Activated T-cell treated with anti-CD3 and anti-CD28 coated beads for 48 hours (primary cell): ENCODE results near the gene MTMR6.
"Not testable (repeated sequence)": the region's sequence is repeated elsewhere in the genome, so short reads cannot be mapped to it uniquely, and the experiment has no call there.

Experiments
- DNase-seq: peaks from one replicate; pipeline ENCODE4 v3.0.0-alpha.2; 2020; ENCODE audit warnings: low read depth

The MTMR6 gene

DNA sequence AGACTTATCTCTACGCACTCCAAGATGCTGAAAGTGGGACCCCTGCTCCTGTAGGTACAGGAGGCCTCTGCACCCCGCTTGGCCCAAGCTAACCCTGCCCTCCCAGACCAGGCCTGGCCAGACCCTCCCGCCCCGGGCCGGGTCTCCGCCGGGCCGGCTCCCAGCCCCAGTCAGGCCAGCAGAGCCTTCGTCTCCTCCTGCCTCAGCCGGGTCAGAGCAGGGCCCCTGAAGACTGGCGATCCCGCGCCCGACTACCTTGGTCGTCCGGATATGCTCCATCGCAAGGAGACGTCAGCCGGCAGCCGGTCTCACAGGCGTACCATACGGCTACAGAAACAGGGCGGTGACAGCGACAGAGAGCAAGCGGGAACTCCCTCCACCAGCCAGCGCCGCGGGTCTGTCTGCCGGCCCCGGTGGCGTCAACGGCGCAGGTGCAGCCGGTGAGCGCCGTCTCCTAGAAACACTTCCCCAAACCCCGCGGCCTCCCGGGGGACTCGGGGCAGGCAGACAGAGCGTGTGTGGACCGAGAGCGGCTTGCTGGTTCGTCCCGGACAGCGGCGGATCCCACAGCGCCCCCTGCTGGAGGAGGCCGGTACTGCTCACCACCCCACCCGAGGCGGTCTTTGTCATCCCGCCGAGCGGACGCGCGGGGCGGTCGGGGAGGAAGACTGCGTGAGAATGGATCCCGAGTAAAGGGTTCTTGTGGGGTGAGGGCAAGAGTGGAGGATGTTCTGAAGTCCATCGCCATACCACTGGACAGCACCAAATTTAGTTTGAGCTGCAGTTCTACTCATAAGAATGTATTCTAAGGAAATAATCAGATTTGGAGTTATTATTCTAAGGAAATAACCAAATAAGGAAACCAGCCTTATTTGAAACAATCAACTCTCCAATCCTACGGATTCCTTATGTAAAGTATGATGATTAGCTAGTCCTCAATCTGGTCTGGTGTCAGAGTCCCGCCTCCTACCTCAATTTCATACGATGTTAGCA is at the start of gene MTMR6:
TSS of gene MTMR6 (minus strand) at position 520 of the 993 bp plus-strand sequence. CDS start at position 279, 241 bp downstream.
- DNase-seq, result peak; percentile 91

DNA sequence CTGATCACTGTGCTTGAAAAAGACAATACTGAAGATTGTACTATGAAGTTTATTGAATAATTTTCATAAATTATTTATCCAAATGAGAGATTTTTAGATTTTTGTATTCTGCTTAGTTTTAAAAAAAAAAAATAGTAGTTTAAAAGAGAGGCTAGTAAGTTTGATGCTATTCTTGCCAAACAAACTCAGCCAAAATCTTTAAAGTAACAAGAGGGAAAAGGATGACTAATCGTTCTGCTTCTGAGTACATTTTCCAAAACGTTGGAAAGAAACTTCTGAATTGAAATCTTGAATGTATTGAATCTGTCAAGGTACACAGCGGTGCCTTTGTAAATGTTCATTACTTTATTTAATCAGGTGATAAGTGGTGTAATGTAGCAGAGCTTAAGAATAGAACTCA is 48.6 kb upstream of the MTMR6 start:
- no peak for DNase-seq

DNA sequence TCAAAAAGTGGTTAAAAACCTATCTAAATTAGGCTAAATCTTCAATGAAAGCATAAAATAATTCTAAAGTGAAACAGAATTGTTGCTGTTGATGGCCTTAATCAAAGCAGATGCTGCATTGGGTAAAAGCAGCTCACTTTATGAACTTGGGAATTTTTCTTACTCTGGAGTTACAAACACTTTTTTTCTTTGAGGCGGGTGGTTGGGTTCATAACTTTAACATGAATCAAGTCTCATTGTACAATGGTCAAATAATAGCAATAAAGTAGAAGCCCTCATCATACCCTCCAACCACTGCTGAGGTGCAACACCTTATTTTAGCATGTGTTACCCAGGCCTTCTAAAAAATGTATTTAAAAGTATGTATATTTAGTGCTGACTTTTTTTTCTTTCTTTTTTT is 43.3 kb upstream of the MTMR6 start:
- DNase-seq, result no peak

DNA sequence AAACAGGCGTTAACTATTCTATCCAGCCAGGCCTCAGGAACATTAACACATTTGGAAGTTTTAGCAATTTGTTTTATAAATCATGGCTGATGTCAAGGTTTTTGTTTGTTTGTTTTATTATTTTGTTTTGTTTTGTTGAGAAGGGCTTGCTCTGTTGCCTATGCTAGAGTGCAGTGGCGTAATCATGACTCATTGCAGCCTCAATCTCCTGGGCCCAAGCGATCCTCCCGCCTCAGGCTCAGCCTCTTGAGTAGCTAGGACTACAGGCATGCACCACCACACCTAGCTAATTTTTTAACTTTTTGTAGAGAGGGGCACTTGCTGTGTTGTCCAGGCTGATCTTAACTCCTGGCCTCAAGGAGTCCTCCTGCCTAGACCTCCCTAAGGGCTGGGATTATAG is 42.4 kb upstream of the MTMR6 start:
- no peak for DNase-seq

DNA sequence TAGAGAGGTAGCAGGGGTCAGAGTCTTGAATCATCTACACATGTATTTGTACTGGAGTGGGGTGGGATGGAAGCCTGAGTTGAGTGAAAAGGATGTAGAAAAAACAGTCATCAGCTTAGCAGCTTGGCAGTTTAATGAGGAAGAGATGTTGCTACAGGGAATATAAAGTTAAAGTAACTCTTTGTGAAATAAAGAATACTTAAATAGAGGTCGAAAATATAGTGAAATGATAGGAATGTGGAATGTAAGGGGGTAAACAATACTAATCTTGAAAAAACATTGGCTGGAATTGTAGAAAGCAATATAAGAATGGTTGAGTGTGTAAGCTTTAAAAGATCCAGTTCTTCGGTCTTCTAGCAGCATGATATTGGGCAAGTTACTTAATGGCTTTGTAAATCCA is 36.8 kb upstream of the MTMR6 start:
- no peak for DNase-seq

DNA sequence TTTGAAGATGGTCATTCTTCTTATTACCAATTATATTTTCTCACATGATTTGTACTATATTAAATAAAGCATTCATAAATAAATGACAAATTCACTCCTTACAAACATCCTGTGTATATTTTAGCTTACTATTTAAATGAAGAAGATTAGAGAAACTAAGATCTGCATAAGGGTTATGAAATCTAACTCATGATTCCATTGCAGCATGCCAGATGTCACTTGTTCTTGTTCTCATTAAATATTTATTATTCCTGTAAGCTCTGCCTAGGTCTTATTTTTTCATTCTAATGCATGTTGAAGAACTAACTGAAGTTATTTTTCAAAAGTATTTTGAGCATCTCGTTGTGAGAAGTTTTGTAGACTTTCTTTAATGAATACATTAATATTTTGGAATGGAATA is 32.5 kb upstream of the MTMR6 start:
- no peak for DNase-seq

DNA sequence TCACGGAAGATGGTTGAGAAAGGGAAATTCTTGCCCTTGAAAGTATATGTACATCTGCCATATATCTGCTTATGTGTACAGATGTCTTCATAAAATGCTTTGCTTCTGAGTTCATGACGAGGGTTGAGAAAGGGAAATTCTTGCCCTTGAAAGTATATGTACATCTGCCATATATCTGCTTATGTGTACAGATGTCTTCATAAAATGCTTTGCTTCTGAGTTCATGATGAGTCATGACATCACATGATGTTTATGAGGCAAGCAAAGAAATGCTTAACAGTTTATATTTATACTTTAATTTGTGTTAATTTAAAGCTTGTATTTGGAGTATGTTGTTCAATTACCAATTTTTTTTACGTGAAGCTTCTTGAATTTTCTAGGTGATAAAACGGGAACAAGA is 31.7 kb upstream of the MTMR6 start:
- not testable (repeated sequence) for DNase-seq

DNA sequence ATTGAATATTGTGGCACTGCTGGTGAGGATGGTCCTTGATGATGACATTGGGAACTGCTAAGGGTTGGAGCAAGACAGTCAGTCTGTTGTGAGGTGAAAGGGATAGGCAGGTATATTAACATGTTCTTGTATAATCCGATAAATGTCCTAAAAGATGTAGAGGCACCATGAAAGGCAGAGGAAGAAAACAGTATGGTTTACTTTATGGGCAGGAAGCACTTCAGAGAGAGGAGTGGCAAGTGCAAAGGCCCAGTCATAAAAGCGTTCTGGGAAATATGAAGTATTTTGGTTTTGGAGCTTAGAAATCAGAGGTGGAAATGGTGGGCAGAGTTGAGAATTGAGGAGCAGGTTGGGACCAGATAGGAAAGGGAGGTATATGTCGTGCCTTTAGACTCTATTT is 23.6 kb upstream of the MTMR6 start:
- DNase-seq, result no peak

DNA sequence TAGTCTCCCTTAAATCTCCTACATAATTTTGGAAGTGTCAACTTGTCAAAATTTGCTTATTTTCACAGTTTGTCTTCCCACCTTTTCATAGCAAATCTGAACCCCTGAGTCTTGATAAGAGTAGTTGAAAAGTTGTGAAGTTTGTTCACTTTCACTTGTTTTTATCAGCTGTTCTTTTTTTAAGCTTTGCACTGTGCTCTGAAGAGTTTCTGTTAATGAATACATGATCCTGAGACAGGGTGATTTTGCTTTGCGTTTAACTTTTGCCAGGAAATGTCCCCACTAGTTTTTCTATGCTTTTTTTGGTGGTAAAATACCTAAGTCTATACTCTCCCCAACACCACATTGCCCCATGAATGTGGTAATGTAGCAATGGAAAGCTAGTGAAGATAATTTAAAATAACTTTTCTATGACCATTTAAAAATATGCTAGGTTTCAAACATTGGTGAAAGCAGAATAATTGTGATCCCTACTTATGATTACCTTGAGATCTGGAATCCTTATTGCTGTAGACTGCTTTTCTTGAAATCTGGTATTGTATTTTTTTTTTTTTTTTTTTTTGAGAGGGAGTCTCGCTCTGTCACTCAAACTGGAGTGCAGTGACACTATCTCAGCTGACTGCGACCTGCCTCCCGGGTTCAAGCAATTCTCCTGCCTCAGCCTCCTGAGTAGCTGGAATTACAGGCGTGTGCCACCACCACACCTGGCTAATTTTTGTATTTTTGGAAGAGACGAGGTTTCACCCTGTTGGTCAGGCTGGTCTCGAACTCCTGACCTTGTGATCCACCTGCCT is 19.6 kb upstream of the MTMR6 start:
- DNase-seq, result no peak

DNA sequence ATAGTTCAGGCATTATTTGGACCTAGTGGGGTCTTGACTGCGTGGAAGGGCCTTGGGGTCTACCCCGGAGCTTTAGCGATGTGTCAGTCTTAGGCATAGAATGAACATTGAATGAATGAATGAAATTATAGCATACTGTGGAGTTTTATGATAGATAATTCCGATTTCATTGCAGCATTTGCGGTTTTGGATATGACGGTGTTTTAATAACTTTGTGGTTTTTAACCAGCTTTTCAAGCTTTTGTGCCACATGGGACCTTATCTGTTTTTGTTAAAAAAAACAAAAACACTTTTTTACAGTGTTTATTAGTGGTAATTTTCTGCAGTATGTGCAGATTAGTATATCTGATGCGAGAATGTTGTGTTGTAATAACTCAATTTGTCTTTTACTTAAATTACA is 14.8 kb upstream of the MTMR6 start:
- DNase-seq, result no peak

DNA sequence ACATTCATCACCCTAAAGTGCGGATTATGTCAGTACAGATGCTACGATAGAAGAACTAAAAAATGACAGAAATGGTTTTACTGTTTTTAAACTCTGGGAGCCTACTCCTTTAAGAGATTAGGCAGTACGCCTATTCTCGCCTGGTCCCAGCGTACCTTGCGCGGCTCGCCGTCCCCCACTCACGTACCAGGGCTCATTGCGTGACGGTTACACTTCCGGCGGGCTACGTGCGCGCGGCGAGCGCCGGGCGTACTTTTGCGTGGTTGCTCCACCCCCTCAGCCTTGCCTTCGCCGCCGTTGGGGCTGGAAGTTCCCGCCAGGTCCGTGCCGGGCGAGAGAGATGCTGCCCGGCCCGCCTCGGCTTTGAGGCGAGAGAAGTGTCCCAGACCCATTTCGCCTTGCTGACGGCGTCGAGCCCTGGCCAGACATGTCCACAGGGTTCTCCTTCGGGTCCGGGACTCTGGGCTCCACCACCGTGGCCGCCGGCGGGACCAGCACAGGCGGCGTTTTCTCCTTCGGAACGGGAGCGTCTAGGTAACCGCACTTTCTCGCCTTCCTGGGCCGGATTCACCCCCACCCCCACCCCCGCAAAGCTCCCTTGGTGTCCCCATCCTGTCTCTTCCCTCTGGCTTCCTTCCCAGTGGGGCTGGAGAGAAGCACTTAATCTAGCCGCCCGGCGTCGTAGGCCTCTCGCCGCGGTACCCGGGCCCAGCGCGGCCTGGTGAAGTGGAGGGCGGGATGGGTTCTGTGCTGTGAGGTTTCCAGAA is 14.2 kb upstream of the MTMR6 start, which contains the start of gene NUP58:
TSS of gene NUP58 (plus strand) at position 279 of the 767 bp plus-strand sequence. CDS start at position 428, 149 bp downstream.
- peak; percentile 91 for DNase-seq

DNA sequence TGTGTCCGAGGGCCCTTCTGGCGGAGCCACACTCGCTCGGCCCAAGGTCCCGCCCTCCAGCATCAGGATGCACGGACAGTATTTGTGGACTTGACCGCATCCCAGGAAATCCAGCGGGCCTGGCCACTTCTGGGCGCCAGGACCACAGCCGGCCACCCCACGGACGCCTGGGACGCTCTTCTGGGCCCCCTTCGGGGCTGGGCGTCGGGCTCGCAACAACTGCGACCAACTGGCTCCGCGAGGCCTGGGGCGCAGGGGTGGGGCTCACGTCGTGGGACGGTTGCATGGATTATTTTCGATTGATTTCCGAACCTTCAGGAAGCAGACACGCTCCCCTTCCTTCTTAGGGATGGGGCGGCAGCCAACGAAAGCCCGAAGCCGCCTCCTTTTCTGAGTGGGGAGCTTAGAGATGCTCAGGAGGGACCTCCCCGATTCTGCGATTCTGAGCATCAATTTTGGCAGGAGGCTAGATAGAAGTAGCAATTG is 13.6 kb upstream of the MTMR6 start:
- DNase-seq, result no peak

DNA sequence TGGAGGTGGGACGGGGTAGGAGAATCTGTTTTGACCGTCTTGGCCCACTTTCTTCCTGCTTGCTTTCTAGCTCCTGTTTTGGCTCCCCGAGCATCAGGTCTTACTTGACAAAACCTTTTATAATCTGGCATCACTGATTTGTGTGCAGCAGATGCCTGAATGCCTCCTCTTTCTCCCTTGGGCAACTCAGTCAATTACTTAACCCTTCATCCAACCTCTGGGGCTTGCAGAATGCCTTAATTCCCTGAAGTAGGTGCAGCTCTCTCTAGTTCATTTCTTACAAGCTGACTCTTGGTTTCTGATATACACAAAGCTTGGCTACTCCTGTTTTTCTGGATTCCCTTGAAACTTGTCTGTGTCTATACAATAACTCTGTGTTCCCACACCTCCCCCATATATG is 8.4 kb upstream of the MTMR6 start:
- DNase-seq, result no peak

DNA sequence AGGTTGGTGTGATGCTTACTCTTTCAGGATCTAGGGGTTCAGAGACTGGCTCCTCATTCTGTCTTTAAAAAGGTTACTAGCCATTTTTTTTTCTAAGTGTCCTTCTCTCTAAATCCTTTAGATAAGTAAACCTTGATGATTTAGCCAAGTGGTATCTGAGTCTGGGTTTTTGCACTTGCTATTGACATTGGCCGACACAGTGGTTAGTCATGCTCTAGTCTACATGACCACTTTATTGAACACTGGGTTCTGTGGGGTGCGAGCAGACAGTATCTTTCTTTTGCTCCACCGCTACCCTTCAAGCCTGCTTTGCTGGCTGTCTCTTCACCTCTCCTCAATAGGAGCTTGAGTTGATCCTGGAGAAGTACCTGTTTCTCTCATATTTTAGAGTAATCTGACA is 7.9 kb upstream of the MTMR6 start:
- DNase-seq, result no peak

DNA sequence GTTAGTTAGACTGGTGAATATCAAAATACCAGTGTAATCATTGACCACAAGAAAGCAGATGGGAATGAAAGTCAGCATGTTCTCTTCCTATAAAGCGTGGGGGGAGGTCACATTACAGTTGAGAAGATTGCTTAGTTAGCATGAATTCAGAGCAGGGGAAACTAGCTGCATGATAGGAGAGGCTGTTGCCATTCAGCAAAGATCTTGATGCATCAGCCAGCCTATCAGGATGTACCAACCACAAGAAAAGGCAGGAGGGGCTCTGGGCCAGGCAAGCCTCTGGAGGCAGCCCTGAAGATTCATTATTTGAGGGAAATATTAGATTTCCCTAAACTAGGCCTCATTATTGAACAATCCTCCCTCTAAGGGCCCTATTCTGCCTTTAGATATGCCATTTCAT is 5.0 kb upstream of the MTMR6 start:
- DNase-seq, result no peak

DNA sequence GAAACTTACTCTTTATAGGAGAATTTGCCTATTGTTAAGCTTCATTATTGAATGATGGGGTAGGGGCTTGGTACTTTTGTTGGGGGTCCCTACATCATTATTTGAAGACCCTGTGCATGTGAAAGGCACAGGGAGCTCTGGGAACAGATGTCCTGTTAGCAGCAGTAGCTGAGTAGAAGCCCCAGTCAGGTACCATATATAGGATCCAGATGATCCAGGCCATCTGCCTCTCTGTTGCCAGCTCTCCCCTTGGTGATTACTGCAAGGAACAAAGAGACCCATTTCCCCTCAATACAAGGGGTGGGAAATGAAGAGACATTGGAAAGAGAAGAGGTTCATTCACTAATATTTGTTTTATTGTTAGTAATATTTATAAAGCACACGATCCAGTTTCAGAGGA is 4.4 kb upstream of the MTMR6 start:
- no peak for DNase-seq

DNA sequence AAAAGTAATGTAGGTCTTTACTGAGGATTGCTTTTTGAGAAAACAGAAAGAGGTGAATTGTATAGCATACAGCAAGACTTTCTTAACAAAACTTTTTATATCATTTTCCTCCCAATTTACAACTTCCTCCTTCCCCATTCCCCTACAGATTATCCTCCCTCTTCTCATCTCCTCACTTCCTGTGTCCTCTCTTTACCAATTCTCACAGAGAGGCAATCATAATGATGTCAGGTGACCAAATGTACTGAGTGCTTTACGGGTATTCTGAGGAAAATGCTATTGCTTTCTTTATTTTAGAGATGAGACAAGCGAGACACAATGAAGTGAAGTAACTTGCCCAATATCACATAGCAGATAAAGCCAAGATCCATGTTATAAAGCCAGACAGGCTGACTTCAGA is 1.7 kb upstream of the MTMR6 start:
- DNase-seq, result no peak

DNA sequence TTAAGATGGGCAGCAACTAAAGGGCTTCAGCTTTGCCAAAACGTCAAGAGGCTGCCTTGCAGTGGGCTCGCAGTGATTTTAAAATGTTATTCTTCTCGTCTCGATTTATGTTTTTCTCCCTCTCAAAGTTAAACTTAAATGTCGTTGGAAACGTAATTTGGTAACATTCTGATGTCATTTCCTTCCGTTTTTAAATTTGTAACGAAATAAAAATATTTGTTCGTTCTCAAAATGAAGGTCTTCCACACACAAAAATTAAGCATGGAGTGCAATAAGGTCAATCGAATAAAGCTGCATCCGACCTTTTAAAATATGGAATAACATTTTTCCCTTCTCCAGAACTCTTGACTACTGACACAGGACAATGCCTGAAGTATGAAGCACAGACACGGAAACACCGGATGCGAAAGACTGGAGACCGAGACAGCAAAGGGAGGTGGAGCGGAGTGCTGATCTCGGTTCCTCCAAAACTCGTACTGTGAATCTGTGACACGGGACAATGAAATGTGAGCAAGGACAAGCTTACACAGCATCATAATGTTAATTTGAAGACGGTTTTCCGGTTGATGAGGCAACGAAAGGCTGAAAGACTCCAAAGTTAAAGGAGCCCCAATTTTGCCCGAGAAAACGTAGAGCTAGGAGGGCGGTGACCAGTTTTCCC is 850 bp downstream of the MTMR6 start:
- no peak for DNase-seq

DNA sequence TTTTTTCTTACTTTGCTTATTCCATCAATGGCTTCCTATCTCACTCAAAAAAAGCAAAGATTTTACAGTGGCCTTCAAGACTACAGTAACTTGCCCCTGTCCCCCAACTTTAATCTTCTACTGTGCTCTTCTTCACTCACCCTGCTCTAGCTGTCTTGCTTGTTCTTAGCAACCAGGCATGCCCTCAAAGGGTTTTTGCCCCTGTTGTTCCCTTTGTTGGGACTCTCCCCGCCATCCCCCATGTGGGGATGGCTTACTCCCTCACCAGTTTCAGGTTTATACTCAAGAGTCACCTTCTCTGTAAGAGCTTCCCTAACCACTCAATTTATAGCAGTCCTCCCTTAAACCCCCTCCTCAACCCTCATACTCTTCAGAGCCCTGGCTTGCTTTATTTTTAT is 5.4 kb downstream of the MTMR6 start:
- DNase-seq, result no peak

DNA sequence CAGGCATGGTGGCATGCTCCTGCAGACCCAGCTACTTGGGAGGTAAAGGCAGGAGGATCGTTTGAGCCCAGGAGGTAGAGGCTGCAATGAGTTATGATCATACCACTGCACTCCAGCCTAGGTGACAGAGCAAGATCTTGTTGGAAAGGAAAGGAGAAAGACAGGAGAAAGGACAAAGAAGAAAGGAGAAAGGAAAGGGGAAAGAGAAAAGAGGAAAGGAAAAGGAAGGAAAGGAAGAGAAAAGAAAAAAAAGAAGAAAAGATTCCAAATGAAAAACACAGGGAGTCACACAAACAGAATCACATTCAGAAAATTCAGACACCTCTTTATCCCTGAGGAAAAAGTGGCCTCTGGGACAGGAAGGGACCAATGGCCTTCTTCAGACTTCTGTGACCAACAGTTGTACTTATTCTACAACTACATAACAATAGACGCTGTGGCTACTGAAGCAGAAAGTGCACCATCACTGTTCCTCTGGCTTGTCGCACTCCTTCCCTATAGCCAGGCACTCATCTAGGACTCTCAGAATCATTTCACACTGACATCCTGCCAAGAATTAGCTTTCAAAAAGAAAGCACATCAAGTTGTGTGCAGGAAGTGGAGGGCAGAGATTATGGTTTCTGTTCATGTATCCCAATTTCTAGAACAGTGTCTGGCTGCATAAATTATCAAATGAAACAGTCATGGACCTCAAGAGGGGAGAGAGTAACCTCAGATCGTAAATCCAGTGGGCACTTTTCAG is 5.9 kb downstream of the MTMR6 start:
- DNase-seq, result no peak

DNA sequence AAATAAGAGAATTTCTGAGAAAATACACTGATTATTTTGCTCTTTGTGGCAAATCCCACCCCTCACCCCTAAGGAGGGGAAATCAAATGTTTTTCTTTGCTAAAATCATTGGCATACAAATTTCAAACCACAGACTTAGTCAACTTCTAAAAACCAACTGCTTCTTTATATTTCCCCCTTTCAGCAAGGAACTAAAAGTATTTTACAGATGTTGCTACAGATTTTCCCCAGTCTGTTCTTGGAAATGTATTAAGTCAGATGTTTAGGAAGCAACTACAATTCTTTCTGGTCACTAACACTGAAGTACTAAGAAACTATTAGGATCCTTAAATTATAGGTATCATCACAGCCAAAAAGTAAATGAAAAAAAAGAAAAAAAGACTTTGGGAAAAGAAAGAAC is 6.9 kb downstream of the MTMR6 start:
- no peak for DNase-seq
